GM12875 (cell line): ENCODE results near the gene VSIG10L.
A peak's percentile ranks its signal among the peaks of the same experiment; 100 is the strongest.

Source experiments
- H3K4me3 ChIP-seq: one replicate; pipeline ENCODE4 v1.5.1; 2011; ENCODE audit warnings: low read depth, low read length, control low read depth
- CTCF ChIP-seq: IDR thresholded peaks from 2 replicates; pipeline ENCODE4 v1.5.1; 2011; ENCODE audit warnings: low read depth, mild to moderate bottlenecking, control low read depth, inconsistent platforms, low read length, moderate library complexity, borderline replicate concordance; ENCODE audit not compliant: insufficient read depth

The VSIG10L gene

GRCh38 chr19:51365211-51365964, 23.4 kb upstream of the VSIG10L start:
- TF ChIP-seq CTCF = no peak
- H3K4me3 ChIP-seq = peak overlapping the region; percentile 73

- no peak overlapping the region for H3K4me3 ChIP-seq
- TF ChIP-seq CTCF = no peak
These were observed 22.5 kb upstream of the VSIG10L start for GRCh38 chr19:51364200-51365106.

GRCh38 chr19:51361239-51361638, 19.3 kb upstream of the VSIG10L start:
- no peak overlapping the region for H3K4me3 ChIP-seq
- TF ChIP-seq CTCF = no peak

- no peak overlapping the region for H3K4me3 ChIP-seq
- no peak for TF ChIP-seq CTCF
These were observed 17.4 kb upstream of the VSIG10L start for GRCh38 chr19:51359294-51359693.

GRCh38 chr19:51357952-51358351, 16.0 kb upstream of the VSIG10L start:
- no peak for TF ChIP-seq CTCF
- H3K4me3 ChIP-seq = no peak overlapping the region

- no peak for TF ChIP-seq CTCF
- no peak overlapping the region for H3K4me3 ChIP-seq
These were observed 14.3 kb upstream of the VSIG10L start for GRCh38 chr19:51356159-51356801.
